H1 (cell line): ENCODE measurements around the gene DHX36.

Experiments
- EGR1 ChIP-seq: IDR thresholded peaks from 2 replicates; pipeline ENCODE4 v1.6.1; 2011; ENCODE audit warnings: low read depth, low read length, borderline replicate concordance
- GTF2F1 ChIP-seq: IDR thresholded peaks from 2 replicates; pipeline ENCODE4 v1.6.1; 2012; ENCODE audit warnings: low read depth, low read length, improper control_type of control experiment, borderline replicate concordance
- RFX5 ChIP-seq: IDR thresholded peaks from 2 replicates; pipeline ENCODE4 v1.6.1; 2011; ENCODE audit warnings: low read depth, low read length, improper control_type of control experiment, borderline replicate concordance
- SP1 ChIP-seq: IDR thresholded peaks from 2 replicates; pipeline ENCODE4 v1.6.1; 2011; ENCODE audit warnings: low read depth, low read length
- TEAD4 ChIP-seq: IDR thresholded peaks from 2 replicates; pipeline ENCODE4 v1.6.1; 2012; ENCODE audit warnings: low read depth, low read length, inconsistent platforms, mixed read lengths

- TF ChIP-seq GTF2F1 (no peak), SP1 (no peak), TEAD4 (no peak), RFX5 (no peak), EGR1 (no peak)
Observed at GRCh38 chr3:154301561-154301960, 22.7 kb downstream of the DHX36 start.
